ENCODE results near the gene METAP1.

DNA sequence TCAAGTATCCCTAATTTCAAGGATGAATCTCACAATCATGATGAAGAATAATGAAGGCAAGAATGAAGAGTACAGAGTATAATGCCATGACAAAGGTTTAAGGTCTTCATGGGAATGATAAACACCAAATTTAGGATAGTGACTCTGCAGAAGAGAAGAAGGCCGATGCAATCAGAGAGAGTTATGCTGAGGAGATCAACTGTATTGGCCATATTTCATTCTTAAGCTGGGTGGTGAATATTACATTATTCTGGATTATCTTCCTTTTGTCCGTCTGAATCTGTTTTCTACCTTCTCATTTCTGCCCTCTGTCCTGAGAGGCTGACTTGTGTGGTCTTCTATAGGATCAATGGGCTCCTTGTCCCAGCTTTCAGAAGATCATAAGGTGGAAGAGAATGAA, 7.8 kb upstream of the METAP1 start:
- TF ChIP-seq, protein P1, sequence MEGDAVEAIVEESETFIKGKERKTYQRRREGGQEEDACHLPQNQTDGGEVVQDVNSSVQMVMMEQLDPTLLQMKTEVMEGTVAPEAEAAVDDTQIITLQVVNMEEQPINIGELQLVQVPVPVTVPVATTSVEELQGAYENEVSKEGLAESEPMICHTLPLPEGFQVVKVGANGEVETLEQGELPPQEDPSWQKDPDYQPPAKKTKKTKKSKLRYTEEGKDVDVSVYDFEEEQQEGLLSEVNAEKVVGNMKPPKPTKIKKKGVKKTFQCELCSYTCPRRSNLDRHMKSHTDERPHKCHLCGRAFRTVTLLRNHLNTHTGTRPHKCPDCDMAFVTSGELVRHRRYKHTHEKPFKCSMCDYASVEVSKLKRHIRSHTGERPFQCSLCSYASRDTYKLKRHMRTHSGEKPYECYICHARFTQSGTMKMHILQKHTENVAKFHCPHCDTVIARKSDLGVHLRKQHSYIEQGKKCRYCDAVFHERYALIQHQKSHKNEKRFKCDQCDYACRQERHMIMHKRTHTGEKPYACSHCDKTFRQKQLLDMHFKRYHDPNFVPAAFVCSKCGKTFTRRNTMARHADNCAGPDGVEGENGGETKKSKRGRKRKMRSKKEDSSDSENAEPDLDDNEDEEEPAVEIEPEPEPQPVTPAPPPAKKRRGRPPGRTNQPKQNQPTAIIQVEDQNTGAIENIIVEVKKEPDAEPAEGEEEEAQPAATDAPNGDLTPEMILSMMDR (IDR thresholded peaks at IDR 0.05; ENCODE audit: low read length): no peak
- no peak for TF ChIP-seq EZH2phosphoT487 (IDR thresholded peaks at IDR 0.05; ENCODE audit: low read length)
